NCI-H1417 treated with DMSO at 0.1 percent for 48 hours (cell line): Measurements from ENCODE around the gene GATA1.

Experiments used
- DNase-seq: peaks from one replicate; lab custom pipeline; 2025; lab: John Stamatoyannopoulos, UW

GATA1 gene

DNA sequence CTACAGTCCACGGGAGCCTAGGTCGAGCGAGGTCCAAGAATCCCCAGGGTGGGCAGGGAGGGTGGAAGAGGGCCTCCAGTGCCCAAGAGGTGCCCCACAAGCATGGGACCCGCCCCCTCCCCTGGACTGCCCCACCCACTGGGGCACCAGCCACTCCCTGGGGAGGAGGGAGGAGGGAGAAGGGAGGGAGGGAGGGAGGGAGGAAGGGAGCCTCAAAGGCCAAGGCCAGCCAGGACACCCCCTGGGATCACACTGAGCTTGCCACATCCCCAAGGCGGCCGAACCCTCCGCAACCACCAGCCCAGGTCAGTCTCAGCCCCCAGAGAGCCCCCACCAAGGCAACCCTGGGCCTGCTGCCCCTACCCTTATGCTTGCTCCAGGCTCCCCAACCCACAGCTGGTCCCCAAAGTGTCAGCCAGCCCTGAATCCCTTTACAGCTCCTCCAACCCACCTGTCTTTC is at the start of gene GATA1:
Gene GATA1, plus strand, starts transcription at position 250 of the 460 bp plus-strand sequence. CDS start 4,520 bp downstream, outside the sequence.
- no peak for DNase-seq

DNA sequence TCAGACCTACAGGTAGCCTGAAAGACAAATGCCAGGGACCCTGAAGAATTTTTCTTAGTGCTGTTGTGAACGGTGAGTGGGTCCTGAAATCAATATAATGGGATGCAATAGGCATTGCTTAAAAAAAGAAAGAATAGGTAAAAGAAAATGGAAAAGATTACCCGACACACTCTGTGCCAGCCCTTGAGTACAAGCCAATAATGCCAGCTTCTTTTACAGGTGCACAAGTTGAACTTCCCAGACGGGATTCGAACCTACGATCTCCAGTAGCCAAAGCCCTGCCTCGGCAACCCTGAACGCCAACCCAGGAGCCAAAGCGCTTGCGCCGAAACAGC is 49.5 kb upstream of the GATA1 start:
- DNase-seq, result no peak

DNA sequence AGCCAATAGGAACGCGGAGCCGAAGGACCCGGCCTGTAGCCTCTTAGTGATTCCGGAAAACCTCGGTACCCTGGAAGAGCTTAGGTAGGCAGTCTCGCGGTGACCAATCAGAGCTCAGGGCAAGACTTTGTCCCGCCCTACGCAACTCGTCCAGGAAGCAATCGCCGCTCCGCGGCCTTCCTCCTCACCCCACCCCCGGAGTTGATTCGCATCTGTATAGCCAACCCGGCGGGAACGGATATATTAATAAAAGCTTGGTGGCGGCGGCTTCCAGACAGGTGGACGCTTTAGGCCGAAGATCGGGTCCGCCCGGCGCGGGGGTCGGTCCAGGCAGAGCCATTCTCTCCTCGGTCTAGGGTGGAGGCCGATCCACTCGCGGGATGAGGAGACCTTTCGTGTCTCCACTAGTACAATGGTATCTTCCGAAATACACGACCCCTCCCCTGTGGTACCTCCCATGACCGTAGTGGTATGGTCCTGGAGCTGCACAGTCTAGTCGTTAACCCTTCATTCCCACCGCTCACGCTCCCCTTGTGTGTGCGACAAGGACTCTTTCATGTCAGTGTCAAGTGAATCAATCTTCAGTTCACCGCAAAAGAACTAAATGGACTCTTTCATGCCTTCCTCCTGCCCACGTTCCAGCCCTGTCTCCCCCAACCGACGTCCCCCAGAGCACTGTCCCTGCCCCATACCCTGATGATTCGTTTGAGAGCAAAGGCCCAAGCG is 49.0 kb upstream of the GATA1 start:
- DNase-seq, result peak; percentile 84

DNA sequence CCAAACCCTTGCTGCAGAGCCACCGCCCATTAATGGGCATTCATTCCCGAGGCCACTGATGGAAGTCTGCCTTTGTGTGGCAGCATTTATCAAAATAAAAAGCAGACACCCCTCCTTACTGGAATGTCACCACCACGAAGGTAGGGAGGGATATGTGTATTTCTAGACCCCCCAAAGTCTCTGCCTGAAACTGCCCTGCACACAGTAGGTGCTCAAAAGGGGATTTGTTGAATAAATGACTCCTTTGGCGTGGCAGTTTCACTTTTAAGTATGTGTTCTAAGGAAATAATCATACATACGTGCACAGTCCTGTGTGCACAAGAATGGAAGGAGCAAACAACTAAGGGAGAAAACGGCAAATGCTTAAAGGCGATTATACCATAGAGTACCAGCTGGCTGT is 48.5 kb upstream of the GATA1 start:
- DNase-seq, result no peak

DNA sequence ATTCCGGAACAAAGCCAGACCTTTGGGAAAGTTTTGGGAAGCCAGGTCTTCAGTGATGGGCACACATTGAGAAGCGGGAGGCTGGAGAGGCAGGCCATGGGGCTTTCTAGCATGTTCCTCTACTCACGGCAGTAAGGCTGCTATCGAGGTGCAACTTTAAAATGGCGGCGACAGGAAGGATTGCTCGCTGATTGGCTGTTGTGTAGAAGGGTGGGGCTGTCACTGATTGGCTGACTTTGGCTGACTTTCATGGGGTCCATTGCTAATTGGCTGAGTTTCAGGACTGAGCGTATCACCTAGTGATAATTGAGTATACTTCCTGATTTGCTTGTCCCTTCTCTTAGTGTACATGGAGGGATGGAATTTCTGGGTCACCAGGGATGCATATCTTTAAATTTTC is 44.6 kb upstream of the GATA1 start:
- no peak for DNase-seq

DNA sequence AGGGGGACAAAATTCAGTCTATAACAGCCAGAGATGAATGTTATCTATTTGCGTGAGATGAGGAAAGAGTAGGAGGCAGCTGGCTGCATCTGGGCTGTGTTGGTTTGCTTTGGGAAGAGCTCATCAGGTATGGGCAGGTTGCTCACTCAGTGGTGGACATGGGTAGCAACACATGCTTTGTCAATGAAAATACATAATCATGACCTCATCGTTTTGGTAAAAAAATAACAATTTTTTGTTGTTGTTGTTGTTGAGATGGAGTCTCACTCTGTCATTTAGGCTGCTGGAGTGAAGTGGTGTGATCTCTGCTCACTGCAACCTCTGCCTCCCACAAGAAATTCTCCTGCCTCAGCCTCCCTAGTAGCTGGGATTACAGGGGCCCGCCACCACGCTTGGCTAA is 41.2 kb upstream of the GATA1 start:
- no peak for DNase-seq

DNA sequence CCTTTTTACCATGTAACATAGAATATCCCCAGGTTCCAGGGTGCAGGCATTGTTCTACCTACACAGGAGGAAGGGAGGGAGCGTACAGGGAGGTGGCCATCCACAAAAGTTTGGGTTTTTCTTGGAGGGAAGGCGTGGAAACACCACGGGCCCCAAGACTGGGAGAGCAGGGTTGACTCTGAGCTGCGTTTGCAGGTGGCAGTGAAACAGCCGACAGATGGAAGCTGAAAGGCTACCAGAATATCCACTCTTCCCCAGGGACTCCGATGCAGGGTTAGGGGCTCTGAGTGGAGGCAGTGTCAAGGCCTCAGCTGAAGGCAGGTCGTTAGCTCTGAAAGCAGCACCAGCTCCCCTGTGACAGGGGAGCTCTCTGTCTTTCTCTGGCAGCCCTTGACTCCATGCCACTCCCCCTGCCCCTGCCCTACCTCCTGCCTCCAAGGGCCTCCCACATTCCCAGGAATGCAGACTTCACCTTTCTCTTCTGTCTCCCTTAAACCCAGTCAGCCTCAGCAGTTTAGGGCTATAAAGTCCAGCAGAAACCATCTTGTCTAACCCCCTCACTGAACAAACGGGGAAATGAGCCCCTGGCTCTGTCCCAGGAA is 38.9 kb upstream of the GATA1 start:
- no peak for DNase-seq

DNA sequence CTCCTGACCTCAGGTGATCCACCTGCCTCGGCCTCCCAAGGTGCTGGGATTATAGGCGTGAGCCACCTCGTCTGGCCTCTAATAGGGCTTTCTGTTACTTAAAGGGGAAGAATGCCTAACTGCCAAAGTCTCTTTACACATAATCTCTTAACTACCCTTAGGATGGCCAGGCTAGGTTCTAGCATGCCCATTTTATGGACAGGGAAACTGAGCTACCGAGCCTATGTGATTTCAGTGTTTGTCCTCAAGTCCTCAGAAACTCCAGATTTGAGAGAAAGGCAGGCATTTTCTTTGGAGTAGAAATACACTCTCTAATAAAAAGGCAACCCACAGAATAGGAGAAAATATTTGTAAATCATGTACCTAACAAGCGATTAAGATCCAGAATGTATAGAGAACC is 37.2 kb upstream of the GATA1 start:
- DNase-seq, result no peak

DNA sequence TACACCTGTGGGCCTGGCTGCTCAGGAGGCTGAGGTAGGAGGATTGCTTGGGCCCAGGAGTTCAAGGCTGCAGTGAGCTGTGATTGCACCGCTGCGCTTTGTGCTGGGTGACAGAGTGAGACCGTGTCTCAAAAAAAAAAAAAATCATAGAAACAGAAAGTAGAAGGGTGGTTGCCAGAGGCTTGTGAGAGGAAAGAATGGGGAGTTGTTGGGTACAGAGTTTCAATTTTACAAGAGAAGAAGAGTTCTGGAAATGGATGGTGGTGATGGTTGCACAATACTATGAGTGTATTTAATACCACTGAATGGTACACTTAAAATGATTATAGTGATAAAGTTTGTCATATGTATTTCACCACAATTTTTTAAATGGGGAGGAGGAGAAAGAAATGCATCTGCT is 35.0 kb upstream of the GATA1 start:
- DNase-seq, result no peak

DNA sequence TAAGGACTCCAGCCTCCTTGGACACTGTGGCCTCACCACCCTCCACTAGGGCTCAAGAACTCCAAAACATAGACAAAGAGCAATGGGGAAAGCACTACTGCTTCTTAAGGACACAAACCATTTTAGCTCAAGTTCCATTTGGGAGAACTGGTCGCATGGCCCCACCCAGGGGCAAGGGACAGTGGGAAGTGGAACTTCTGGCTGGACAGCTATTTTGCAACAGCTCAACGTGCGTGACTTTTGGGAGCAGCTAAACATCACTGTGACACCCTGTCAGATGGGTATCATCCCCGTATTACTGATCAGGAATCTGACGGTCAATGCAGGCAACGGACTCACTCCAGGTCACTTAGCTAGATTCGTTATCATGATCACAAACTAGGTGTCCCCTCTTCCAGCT is 33.9 kb upstream of the GATA1 start:
- DNase-seq, result no peak

DNA sequence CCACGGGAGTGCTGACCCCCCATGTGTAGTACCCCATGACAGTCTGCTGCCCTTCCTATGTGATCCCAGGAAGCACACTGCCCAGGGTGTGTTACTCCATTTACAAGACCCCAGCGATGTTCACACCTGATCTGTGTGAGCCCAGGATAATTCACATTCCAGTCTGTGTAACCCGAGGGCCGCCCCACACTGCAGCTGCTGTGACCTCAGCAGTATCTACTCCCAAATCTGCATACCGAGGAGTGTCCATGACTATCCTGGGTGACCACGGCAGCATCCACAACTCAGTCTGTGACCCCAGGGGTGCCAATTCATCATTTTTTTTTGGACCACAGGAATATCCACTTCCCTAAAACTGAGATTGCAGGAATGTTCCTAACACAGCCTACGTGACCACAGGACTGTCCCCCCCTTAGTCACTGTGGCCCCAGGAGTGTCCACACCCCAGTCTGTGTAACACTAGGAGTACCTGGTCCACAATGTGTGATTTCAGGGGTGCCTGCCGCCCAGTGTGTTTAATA is 32.6 kb upstream of the GATA1 start:
- DNase-seq, result no peak

DNA sequence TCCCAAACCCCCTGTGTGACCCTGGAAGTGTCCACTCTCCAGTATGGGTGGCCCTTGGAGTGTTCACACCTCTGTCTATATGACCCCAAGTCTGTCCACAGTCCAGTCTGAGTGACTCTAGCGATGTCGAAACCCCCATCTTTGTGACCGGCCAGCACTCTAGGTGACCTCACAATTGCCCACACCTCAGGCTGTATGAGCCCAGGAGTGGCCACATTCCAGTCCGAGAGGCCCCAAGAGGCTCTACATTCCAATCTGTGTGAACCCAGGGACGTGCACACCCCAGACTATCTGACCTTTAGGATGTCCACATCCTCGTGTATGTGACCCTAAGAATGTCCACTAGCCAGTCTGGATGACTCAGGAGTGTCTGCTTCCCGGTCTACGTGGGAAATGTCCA is 32.2 kb upstream of the GATA1 start:
- no peak for DNase-seq

DNA sequence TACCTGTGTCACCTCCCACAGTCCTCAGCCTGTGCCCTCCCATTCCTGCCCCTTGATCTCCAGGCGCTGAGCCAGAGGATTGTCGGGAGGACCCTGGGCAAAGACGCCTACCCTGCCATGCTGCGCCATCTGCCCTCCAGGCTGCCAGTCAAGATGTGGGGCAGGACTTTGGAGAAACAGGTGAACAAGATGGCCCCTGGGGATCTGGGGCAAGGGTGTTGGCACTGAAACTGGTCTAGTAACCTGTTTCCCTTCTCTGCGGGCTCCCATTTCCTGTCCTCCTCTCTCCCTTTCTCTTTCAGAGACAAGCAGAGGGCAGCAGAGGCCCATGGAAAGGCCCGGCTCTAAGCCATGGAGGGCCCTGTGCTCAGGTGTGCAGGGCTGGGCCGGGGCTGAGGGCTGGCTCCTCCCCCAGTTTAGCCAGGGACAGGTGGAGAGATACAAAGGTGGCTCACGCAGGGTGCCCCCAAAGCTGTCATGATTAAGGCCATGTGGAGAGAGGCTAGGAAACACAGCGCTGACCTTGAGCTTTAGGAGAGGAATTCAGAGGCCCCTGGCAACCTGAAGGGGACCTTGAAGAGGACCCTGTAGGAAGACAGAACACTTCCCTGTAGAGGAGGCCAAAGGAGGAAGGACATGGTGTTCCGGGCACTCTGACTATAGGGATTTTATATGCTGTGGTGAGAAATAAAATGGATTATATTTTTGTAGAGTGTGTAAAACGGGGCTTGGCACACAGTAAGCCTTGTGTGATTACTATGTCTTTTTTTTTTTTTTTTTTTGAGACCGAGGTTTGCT is 24.5 kb upstream of the GATA1 start, which contains the start of gene GLOD5:
Gene GLOD5, plus strand, starts transcription at position 74 of the 798 bp plus-strand sequence. Its CDS starts 44 bp downstream, at position 118.
- peak; percentile 7 for DNase-seq

DNA sequence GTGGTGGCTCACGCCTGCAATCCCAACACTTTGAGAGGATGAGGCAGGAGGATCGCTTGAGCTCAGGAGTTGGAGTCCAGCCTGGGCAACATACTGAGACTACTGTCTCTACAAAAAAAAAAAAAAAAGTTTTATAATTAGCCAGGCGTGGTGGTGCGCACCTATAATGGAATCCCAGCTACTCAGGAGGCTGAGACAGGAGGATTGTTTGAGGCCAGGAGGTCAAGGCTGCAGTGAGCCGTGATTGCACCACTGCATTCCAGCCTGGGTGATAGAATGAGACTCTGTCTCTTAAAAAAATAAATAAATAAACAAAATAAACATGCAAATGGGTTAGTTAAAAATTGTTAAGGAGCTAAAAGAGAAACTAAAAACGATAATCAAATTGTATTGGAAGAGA is 17.2 kb upstream of the GATA1 start:
- no peak for DNase-seq

DNA sequence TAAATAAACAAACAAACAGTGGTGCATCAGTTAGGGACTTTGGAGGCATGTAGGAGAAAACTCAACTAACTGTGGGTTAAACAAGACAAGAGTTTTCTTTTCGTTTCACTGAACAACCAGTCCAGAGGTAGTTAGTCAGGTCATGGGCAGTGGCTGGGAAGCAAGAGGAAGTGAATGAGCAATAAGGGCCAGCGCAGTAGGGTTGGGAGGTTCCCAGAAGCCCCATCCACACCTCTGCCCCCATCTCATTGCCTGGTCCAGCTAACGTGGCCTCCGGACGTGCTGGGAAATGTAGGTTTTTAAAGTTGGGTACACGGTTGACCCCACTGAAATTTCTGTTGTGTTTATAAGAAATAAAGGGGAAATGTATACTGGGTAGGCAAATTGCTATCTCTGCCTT is 16.1 kb upstream of the GATA1 start:
- no peak for DNase-seq

DNA sequence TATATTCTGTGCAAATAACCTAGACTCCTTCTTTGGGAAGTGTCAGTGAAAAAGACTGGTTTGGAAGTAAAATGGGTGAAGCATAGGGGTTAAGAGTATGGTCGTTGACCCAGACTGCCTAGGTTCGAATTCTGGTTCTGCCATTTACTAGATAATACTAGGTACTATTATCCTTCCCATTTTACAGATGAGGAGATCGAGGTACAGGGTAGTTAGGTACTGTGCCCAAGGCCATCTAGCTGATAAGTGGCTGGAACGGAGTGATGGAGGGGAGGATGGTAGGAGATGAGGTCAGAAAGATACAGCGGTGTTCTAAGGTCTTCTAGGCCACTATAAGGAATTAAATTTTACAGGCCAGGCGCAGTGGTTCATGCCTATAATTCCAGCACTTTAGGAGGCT is 13.8 kb upstream of the GATA1 start:
- no peak for DNase-seq

DNA sequence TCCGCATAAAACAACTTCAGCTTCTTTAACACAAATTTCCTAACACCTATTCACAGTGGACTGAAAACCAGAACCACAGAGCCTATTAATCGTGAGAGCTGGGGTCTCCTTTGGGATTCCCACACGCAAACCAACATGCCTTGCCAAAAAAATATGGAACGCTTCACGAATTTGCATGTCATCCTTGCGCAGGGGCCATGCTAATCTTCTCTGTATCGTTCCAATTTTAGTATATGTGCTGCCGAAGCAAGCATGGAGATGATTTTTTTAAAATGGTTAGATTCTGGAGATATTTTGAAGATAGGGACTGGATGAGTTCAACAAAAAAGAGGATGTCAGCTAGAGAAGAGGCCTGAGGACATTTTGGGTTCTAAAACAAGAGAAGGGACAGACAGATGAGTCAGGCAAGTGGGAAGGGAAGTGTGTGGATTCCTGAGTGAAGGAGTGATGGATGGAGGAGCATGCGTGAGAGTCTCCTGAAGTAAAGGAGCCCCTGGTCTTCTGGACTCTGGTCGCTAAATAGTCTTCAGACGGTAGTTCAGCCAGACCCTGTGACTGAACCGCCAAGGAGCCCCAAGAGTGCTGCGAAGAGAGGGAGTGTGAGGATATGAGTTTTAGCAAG is 9.5 kb upstream of the GATA1 start:
- DNase-seq, result no peak

DNA sequence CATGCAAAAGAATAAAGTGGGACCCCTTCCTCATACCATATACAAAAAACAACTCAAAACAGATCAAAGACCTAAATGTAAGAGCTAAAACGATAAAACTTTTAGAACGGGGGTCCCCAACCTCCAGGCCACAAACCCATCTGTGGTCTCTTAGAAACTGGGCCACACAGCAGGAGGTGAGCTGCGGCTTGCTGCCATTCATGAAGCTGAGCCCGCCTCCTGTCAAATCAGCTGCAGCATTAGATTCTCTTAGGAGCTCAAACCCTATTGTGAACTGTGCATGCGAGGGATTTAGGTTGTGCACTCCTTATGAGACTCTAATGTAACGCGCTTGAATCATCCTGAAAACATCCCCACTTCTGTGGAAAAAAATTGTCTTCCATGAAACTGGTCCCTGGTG is 7.0 kb upstream of the GATA1 start:
- no peak for DNase-seq

DNA sequence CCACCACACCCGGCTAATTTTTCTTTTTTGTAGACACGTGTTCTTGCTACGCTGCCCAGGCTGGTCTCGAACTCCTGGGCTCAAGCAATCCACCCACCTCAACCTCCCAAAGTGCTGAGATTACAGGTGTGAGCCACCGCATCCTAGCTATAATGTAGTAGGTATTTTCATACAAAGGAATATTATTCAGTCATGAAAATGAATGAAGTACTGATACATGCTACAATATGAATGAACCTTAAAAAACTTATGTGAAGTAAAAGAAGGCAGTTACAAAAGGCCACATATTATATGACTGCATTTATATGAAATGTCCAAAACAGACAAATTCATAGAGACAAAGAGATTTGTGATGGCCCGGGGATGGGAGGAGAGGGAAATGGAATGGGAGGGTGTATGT is 4.7 kb upstream of the GATA1 start:
- no peak for DNase-seq

DNA sequence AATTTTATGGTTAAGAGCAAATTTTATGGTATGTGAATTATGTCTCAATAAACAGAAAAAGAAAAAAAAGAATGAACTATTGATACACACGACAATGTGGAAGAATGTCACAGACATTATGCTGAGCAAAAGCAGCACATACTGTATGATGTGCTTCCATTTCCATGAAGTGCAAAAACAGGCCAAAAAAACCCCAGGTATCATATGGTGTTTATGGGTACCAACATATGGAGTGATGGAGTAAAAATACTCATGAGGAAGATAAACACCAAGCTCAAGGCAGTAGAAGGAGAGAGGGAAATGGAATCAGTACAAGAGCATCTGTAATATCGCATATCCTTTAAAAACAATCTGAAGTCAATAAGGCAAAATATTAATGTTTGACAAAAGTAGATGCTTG is 4.2 kb upstream of the GATA1 start:
- DNase-seq, result no peak

DNA sequence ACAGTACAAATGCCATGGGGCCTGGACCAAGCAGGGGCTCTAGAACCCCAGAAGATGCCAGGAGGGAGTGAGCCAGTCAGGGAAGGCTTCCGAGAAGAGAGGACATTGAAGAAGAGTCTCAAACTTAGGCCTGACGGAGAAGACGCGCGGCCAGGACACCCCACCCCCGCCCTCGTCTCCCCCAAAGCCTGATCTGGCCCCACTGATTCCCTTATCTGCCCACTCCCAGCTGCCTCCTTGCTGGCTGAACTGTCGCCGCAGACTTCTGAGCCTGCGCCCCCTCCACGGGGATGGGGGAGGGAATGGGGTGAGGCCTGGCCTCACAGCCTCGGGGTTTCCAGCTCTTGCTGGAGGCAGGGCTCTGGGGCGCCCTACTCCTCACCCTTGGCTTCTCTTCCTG is 3.6 kb upstream of the GATA1 start:
- DNase-seq, result no peak

DNA sequence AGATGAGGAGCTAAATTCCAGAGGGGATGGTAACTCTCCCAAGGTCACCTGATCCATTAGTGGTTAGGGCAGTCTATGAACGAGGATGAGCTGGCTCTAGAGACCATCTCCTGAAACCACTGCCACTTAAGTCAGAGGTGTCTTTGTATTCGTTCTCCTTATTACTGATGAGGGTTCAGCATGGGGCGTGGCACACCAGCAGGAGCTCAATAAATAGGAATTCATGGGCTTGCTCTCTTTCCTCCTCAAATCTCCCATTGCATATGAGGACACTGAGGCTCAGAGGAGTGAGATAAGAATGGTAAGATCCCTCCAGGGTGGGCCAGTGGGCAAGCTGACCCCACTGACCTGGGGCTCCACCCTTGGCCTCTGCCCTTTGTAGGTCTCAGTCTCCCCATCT is 1.7 kb upstream of the GATA1 start:
- DNase-seq, result no peak

DNA sequence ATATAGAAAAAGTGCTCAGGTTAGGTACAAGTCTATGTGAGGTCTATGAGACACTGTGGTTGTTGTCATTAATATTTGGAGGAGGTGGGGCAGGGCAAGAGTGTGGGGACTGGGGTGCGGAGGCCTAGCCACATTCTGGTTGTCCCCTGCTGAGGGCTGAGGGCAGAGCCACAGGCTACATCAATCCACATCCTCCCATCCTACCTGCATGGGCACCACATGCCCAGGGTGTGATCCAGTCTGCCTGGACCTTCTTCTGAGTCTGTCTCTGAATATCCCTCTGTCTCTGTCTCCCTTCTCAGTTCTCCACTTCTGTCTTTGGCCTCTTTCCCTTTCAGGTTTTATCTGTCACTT is 1.2 kb upstream of the GATA1 start:
- no peak for DNase-seq
